Naive B cell (primary cell): Measurements from ENCODE around the gene ZBP1. TPM values are rescaled to one million over a fixed set of nuclear protein-coding genes. Genes with fewer than 3 reads are reported as not detected.

Experiments used
- ATAC-seq, 2 donors: fragments of 150-1000 bp; cut with Tn5 transposase; 2 replicates each; pipeline ENCODE4 v1.10.0; 2021; ENCODE audit warnings: low read depth in 2 of 2, mild to moderate bottlenecking in 2 of 2, moderate library complexity in 2 of 2
- DNase-seq: peaks from one replicate; pipeline ENCODE4 v3.0.0; 2022
- H3K27ac Mint-ChIP-seq, 6 donors: one replicate each; pipeline ENCODE4 v1.8.0; 2020 to 2022; ENCODE audit warnings: mild to moderate bottlenecking in 6 of 6, mixed read lengths in 6 of 6, moderate library complexity in 5 of 6, inconsistent platforms in 2 of 6
- H3K27me3 Mint-ChIP-seq, 3 donors: one replicate each; pipeline ENCODE4 v1.8.0; 2021 to 2022; ENCODE audit warnings: mixed read lengths in 3 of 3, mild to moderate bottlenecking in 1 of 3
- H3K36me3 Mint-ChIP-seq, 2 donors: one replicate each; pipeline ENCODE4 v1.8.0; 2020 to 2022; ENCODE audit warnings: mixed read lengths in 2 of 2, inconsistent platforms in 1 of 2, mild to moderate bottlenecking in 1 of 2
- H3K4me1 Mint-ChIP-seq, 3 donors: one replicate each; pipeline ENCODE4 v1.8.0; 2020 to 2022; ENCODE audit warnings: mixed read lengths in 3 of 3, inconsistent platforms in 1 of 3, mild to moderate bottlenecking in 1 of 3, moderate library complexity in 1 of 3
- H3K4me3 Mint-ChIP-seq, 8 donors: one replicate each; pipeline ENCODE4 v1.8.0; 2020 to 2022; ENCODE audit warnings: mild to moderate bottlenecking in 8 of 8, mixed read lengths in 8 of 8, moderate library complexity in 8 of 8, inconsistent platforms in 2 of 8
- H3K9me3 Mint-ChIP-seq, 7 donors: one replicate each; pipeline ENCODE4 v1.8.0; 2020 to 2022; ENCODE audit warnings: mixed read lengths in 7 of 7, mild to moderate bottlenecking in 5 of 7, inconsistent platforms in 2 of 7, moderate library complexity in 1 of 7
- polyA plus RNA-seq, 6 donors: library from polyadenylated mRNA; unstranded; fragments of 300-500 nt; fragmentation: Illumina TruSeq; gene quantifications; one replicate each; pipeline ENCODE4 v1.2.3, GENCODE V29; 2021; ENCODE audit warnings: low read depth in 6 of 6

The ZBP1 gene
- polyA plus RNA-seq, 6 donors from 2014 or later, result 7.6 to 24.1 (median 15.5) TPM

DNA sequence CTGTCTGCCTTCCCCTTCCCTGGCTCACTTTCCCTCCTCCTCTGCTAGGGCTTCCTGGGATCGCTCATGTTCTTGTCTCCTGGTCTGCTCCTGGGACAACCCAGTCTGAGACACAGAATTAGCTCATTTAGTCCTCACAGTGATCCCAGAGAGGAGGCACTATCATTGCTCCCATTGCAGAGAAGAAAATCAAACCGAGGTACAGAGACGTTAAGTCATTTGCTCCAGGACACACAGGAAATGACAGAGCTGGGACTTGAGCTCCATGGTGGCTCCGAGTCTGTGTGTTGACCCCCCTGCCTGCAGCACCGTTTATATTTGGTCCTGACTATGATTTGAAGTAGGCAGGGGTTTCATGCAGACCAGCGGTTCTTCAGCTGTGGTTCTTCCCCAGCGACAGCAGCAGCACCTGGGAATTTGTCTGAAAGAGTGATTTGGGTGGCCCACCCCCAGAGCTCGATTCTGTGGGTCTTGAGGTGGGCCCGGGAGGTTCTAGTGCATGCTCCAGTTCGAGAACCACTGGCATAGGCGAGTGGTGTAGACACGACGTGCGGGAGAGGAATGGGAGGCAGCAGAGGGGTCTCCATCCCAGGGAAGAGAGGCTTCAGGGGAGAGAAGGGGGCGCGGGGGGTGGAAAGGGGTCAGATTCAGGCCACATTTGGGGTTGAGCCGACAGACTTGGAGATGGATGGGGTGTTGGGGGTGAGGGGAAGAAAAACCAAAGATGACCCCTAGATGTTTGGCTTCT is 34.6 kb downstream of the ZBP1 start:
- Mint-ChIP-seq H3K9me3 (peaks cover 0 to 15% (median 11%) of the 10 kb centered on the region in 7 donors), H3K4me3 (no peak overlapping the region), H3K27ac (no peak overlapping the region), H3K36me3 (peaks cover 0 to 6% of the 10 kb centered on the region in 2 donors), H3K4me1 (no peaks in the 10 kb centered on the region), H3K27me3 (peaks cover 54 to 68% (median 67%) of the 10 kb centered on the region in 3 donors)
- ATAC-seq (no peak), DNase-seq (no peak)

DNA sequence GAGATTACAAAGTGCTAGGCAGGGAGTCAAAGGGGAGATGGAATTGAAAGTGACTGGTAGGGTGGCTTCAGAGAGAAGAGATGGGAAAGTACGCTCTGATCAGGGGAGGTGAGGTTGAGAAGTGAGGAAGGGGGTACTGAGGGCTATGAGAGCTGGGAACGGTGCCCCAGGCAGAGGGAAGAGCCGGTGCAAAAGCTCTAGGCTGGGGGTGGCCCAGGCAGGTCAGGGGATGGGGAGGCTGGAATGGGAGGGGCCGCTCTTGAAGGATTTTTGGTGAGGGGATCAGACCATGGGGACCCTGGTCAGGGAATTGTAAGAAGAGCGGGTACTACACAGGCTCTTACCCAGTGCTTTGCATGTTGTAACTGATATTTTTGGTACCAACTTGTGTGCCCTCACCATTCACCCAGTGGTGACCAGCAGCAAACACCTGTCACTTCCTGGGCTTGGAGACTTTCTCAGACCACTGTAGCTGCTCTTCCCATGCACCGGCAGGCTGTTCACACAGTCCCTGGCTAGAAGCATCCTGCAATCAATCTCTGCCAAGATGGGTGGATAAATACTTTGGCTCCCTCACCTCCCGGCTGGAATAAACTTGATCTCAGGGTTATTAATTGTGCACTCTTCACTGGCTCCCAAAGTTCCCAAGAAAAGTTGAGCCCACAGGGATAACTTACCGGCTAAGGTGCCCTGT is 35.3 kb downstream of the ZBP1 start:
- Mint-ChIP-seq H3K9me3 (peaks cover 0 to 15% (median 11%) of the 10 kb centered on the region in 7 donors), H3K36me3 (peaks cover 0 to 6% of the 10 kb centered on the region in 2 donors), H3K27me3 (peaks cover 62 to 68% (median 68%) of the 10 kb centered on the region in 3 donors), H3K4me3 (no peak overlapping the region), H3K27ac (peak overlapping the region in 1 of 6 donors; percentile 70), H3K4me1 (no peaks in the 10 kb centered on the region)
- ATAC-seq (no peak), DNase-seq (no peak)

DNA sequence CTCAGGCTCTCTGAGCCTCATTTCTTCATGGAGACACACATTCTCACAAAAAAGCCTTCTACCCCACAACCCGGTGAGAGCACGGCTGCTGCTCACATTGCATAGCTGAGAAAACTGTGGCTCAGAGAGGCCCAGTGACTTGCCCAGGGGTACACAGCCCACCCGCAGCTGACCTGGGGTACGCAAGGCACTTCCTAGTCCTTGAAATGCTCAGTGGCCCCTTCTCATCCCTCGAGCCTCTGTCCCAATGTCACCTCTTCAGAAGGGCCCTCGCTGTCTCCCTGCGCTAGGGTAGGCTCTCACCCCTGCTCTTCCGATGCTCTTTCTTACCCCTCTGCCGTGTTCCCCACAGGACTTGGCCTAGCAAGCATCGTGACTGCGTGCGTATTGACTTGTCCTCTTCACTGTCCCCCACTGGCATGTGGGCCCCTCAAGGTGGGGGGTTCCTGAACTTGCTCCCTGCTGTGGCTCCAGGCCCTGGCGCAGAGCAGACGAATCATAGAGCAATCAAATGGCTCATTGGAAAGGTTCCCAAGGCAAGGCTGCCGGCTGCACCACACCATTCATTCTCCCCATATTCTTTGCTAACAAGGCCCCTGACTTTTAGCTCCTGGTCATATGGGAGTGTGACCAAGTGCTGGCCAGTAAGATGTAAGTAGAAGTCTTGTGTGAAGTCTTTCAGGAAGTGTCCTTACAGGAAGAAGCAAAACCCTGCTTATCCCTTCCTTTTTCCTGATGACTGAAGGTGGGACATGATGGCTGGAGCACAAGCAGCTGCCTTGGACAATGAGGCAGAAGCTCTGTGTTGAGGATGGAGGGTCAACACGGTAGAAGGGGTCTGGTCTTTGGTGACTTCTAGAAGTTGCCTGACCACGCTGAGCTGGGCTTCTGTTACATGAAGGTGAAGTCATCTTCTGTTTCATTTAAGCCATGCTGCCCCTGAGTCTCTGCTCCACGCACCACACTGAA is 36.7 kb downstream of the ZBP1 start:
- Mint-ChIP-seq H3K27ac (no peak overlapping the region), H3K9me3 (peaks cover 0 to 15% (median 11%) of the 10 kb centered on the region in 7 donors), H3K27me3 (peaks cover 67 to 77% (median 73%) of the 10 kb centered on the region in 3 donors), H3K36me3 (peaks cover 0 to 6% of the 10 kb centered on the region in 2 donors), H3K4me3 (peak overlapping the region in 1 of 8 donors; percentile 18), H3K4me1 (no peaks in the 10 kb centered on the region)
- ATAC-seq (no peak), DNase-seq (no peak)

DNA sequence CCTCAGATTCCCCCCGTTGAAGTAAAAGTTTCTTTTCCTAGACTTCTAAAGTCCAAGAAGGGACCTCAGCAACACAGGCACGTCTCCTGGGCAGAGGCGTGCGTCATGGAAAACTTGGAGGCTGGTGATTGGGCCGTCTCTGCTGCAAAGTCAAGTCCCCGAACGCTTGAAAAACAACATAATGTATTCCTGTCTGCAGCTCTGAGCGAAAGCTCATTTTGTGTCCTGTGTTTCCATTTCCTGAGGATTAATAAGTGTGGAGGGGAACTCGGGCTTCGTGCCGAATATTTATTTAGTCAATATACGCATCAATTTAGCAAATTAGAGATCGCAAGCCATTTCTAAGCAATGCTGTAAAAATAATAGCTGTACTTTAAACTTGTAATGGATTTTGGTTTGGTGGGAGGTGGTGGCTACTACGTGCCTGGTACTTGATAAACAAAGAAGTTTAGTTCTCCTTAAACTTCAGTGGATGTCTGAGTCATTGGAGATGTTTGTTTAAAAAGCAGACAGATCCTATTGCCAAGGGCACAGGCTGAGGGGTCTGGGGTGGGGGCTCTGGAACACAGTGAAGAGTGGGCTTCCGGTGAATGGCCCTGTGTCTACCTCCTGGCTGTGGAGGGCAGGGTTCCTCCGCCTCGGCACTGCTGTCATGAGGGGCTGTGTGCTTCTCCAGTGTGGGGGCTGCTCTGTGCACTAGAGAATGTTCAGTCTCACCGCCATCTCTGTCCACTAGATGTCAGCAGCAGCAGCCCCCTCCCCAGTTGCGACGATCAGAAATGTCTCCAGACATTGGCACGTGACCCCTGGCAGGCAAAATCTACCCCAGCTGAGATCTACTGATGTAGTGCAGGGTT is 37.6 kb downstream of the ZBP1 start:
- DNase-seq (no peak), ATAC-seq (peak in 1 of 2 donors; percentile 14)
- Mint-ChIP-seq H3K27me3 (peaks cover 63 to 80% (median 73%) of the 10 kb centered on the region in 3 donors), H3K27ac (no peak overlapping the region), H3K4me1 (no peaks in the 10 kb centered on the region), H3K9me3 (peaks cover 0 to 8% (median 7%) of the 10 kb centered on the region in 7 donors), H3K4me3 (peak overlapping the region in 1 of 8 donors; percentile 18), H3K36me3 (peaks cover 0 to 6% of the 10 kb centered on the region in 2 donors)

DNA sequence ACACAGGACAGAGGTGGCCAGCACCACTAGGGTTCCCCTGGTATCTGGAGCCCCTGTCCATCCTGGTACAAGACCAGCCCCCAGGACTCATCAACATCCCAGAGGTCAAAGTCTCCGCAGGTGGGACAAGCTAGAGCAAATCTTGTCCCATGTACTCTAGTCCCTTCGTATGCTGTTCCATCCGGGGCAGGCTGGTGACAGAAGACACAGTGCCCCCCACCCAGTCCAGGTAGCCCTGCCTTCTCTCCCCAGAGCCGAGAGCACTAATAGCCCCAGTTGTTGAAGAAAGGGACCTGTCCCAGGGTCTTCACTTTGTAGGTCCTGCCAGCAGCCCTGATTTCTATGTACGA is 38.2 kb downstream of the ZBP1 start:
- DNase-seq (no peak), ATAC-seq (no peak)
- Mint-ChIP-seq H3K9me3 (peaks cover 0 to 6% (median 3%) of the 10 kb centered on the region in 7 donors), H3K27me3 (peaks cover 60 to 78% (median 70%) of the 10 kb centered on the region in 3 donors), H3K36me3 (peaks cover 0 to 4% of the 10 kb centered on the region in 2 donors), H3K4me3 (no peak overlapping the region), H3K27ac (peak overlapping the region in 1 of 6 donors; percentile 58), H3K4me1 (no peaks in the 10 kb centered on the region)

DNA sequence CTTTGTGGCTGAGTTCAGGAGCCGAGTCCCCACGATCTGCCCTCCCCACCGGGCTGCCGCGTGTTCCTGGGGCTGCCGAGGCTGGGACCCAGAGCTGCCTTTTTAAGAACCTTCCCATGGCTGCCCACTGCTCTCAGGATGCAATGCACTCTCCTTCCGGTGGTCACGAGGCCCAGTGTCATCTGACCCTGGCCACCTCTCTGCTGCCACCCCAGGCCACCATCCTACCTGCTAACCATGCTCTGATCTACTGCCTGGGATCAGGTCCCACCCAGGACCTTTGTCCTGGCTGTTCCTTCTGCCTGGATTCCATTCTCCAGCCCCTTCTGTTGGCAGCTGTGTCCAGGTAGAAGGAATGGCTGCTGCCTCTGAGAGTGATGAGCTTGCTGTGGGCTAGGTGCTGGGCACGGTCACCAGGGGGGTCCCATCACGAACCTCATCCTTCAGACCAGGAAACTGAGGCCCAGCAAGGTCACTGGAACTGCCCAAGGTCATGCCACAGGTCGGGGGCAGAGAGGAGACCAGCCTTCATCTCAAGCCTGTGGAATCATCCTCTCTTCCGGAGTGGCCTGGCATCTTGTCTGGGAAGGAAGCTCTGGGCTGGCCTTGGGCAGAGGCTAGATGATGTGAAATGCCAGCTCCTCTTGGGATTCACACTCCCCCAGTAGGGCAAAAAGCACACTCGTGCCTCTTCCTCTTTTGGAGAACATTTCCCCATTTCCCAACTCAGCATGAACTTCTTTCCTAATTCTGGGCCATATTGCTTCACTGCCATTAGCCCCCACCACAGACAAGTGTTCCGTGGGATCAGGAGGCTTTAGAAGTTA is 38.8 kb downstream of the ZBP1 start:
- ATAC-seq (no peak), DNase-seq (no peak)
- no peaks in the 10 kb centered on the region for H3K4me1 Mint-ChIP-seq
- H3K36me3 Mint-ChIP-seq, result no peaks in the 10 kb centered on the region
- peaks cover 57 to 75% (median 65%) of the 10 kb centered on the region in 3 donors for H3K27me3 Mint-ChIP-seq
- no peak overlapping the region for H3K4me3 Mint-ChIP-seq
- H3K9me3 Mint-ChIP-seq, result peaks cover 0 to 3% (median 0%) of the 10 kb centered on the region in 7 donors
- peak overlapping the region in 1 of 6 donors; percentile 56 for H3K27ac Mint-ChIP-seq

DNA sequence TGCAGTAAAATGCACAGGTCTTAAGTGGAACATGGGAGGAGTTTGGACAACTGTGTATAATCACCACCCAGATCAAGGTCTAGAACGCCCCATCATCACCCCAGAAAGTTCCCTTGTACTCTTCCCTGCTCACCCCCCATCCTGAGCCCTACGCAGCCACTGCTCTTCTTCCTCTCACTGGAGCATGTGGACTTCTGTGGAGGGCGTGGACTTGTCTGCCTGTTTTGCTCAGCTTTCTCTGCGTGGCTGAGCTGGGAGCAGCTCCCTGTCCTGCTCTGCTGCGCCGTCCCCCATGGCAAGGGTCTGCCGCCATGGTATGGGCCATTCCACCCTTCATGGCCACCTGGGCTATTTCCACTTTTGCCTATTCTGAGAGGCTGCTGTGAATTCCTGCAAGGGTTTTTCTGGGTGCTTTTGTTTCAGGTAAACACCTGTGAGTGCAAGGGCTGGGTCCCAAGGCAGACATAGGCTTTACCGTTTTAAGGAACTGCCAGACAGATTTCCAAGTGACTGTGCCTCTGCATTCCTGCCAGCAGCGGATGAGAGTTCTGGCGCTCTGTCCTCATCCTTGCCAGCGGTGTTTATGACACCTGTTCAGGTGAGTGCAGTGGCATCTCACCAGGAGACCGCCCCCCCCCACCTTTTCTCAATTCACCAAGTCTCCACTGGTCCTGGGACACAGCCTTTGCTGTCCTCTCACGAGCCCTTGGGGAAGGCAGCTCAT is 39.6 kb downstream of the ZBP1 start:
- no peak for ATAC-seq
- peaks cover 53 to 69% (median 60%) of the 10 kb centered on the region in 3 donors for H3K27me3 Mint-ChIP-seq

DNA sequence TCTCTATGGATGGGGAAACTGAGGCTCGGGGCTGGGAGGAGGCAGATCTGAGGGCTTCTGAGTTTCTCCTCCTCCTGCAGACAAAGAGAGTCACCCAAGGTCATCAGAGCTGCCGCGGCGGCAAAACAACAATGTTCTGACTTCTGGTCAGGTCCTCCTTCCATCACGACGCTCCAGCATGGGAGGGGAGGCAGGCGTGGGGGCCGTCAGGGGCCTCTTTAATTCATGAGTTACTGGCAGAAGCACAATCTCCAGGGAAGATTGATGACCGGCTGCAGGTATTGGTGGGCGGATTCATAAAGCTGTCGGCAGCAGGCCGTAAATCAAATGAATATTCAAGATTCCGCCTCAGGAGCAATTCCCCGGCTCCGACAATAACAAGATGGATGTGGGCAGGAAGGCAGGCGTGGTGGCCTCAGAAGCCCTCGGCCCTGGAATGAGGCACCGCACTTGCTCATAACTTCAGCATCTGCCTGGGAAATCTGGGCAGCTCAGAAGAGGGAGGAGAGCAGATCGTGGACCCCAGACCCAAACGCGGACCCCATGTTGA is 40.3 kb downstream of the ZBP1 start:
- H3K36me3 Mint-ChIP-seq, result no peaks in the 10 kb centered on the region
- H3K27ac Mint-ChIP-seq, result peak overlapping the region in 1 of 6 donors; percentile 38
- H3K4me1 Mint-ChIP-seq, result no peaks in the 10 kb centered on the region
- H3K4me3 Mint-ChIP-seq, result no peak overlapping the region
- ATAC-seq (no peak), DNase-seq (no peak)
- peaks cover 46 to 62% (median 53%) of the 10 kb centered on the region in 3 donors for H3K27me3 Mint-ChIP-seq
- peaks cover 0 to 2% (median 0%) of the 10 kb centered on the region in 7 donors for H3K9me3 Mint-ChIP-seq

More for the DNA sequence above, 39.6 kb downstream of the ZBP1 start:
- Mint-ChIP-seq H3K27ac (no peak overlapping the region), H3K4me1 (no peaks in the 10 kb centered on the region), H3K36me3 (no peaks in the 10 kb centered on the region), H3K9me3 (peaks cover 0 to 2% (median 0%) of the 10 kb centered on the region in 7 donors), H3K4me3 (no peak overlapping the region)
- no peak for DNase-seq

DNA sequence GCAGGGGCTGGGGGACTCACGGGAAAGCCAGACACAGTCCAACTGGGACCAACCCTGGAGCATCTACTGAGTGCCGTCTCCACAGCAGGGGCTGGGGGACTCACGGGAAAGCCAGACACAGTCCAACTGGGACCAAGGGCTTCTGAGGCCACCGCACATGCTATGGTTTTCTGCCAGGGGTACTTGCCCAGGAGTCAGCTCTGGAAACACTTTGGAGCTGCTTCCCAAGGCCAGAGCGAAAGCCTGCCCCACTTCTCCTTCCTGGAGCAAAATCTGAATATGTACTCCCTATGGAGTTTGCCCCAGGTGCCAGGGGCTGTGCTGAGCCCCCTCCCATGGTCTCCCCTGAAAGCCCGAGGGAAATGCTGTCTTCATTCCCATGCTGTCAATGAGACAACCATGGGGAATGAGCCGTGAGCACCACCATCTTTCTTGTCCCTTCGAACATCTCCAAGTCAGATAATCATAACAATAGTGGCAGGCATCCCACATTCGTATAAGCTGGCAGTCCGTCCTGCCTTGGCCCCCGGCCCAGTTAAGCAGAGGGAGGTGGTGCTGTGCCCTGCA is 40.8 kb downstream of the ZBP1 start:
- no peak overlapping the region for H3K4me3 Mint-ChIP-seq
- peak overlapping the region in 1 of 6 donors; percentile 38 for H3K27ac Mint-ChIP-seq
- H3K27me3 Mint-ChIP-seq, result peaks cover 41 to 57% (median 47%) of the 10 kb centered on the region in 3 donors
- no peaks in the 10 kb centered on the region for H3K36me3 Mint-ChIP-seq
- no peak for DNase-seq
- ATAC-seq, result no peak
- H3K4me1 Mint-ChIP-seq, result no peaks in the 10 kb centered on the region
- peaks cover 0 to 2% (median 0%) of the 10 kb centered on the region in 7 donors for H3K9me3 Mint-ChIP-seq

DNA sequence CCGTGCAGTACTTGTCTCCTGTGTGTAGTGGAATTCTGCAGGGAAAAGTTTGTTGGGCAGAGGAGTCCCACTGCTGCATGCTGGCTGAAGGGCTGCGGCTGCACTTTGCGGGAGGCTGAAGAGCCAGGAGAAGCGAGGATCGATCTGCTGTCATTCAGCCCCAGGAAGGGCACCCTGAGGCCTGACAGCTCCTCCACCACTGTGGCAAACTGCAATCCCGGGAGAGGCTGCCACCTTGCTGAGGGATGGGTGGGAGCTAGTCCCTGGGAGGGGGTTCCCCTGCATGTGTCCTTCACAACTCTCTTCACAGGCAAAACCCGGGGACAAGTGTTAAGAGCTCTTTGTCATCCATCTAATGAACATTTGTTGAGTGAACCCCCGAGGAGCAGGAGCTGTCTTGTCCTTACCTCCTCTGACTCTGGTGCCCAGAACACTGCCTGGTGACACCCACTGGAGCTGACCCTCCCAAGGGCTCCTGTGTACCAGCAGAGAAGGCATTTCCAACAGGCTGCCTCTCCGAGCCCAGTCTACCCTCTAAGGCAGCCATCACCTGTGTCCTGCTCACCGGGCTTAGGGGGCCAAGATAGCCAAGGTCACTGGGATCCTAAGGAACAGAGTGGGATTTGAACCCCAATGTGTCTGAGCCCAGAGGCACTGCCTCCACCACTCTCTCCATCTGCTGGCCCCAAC is 41.6 kb downstream of the ZBP1 start:
- DNase-seq (no peak), ATAC-seq (no peak)
- H3K27ac Mint-ChIP-seq, result no peak overlapping the region
- H3K4me3 Mint-ChIP-seq, result no peak overlapping the region
- H3K36me3 Mint-ChIP-seq, result no peaks in the 10 kb centered on the region
- H3K27me3 Mint-ChIP-seq, result peaks cover 33 to 49% (median 39%) of the 10 kb centered on the region in 3 donors
- peaks cover 0 to 2% (median 0%) of the 10 kb centered on the region in 7 donors for H3K9me3 Mint-ChIP-seq
- no peaks in the 10 kb centered on the region for H3K4me1 Mint-ChIP-seq
